Measurements from ENCODE around the gene THADA. TPM values are rescaled to one million over a fixed set of nuclear protein-coding genes. Genes with fewer than 3 reads are reported as not detected.
"Not testable (repeated sequence)": the region's sequence is repeated elsewhere in the genome, so short reads cannot be mapped to it uniquely, and the experiment has no call there.

The THADA gene
- total RNA-seq, 2 donors from 2014 or later: 14.5 to 16.1 TPM

DNA sequence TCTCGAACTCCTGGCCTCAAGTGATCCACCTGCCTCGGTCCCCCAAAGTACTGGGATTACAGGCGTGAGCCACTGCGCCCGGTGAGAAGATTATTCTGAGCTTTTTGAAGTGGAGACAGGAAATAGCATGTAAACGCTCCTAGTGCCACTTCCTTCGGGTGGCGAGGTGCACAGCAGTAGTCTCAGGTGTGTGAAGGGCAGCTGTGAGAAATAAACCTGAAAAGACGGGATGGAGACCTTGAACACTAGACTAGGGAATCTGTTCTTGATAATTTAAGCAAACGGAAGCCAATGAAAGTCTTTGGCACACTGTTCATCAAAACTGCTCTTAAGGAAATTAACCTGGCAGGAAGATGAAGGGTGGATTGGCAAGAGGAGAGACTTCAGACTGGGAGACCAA lies 40.8 kb upstream of the THADA start:
- Histone ChIP-seq H3K9me3 (peaks cover 0 to 9% of the 10 kb centered on the region in 2 donors), H3K4me1 (peaks cover 0 to 7% of the 10 kb centered on the region in 2 donors), H3K4me3 (peak overlapping the region; percentile 93 to 95), H3K36me3 (no peaks in the 10 kb centered on the region), H3K27me3 (no peaks in the 10 kb centered on the region), H3K27ac (peak overlapping the region in 1 of 2 donors; percentile 86)
- no peak for DNase-seq (ENCODE audit: low spot score)
- TF ChIP-seq, protein P1, sequence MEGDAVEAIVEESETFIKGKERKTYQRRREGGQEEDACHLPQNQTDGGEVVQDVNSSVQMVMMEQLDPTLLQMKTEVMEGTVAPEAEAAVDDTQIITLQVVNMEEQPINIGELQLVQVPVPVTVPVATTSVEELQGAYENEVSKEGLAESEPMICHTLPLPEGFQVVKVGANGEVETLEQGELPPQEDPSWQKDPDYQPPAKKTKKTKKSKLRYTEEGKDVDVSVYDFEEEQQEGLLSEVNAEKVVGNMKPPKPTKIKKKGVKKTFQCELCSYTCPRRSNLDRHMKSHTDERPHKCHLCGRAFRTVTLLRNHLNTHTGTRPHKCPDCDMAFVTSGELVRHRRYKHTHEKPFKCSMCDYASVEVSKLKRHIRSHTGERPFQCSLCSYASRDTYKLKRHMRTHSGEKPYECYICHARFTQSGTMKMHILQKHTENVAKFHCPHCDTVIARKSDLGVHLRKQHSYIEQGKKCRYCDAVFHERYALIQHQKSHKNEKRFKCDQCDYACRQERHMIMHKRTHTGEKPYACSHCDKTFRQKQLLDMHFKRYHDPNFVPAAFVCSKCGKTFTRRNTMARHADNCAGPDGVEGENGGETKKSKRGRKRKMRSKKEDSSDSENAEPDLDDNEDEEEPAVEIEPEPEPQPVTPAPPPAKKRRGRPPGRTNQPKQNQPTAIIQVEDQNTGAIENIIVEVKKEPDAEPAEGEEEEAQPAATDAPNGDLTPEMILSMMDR (IDR thresholded peaks at IDR 0.05): no peak

DNA sequence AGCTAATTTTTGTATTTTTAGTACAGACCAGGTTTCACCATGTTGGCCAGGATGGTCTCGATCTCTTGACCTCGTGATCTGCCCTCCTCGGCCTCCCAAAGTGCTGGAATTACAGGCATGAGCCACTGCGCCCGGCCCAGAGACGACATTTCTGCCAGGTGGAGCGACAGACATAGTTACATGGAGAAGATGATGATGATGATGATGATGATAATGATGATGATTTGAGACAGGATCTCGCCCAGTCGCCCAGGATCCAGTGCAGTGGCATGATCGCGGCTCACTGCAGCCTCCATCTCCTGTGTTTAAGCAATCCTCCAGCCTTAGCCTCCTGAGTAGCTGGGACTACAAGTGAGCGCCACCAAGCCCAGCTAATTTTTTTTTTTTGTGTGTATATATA lies 40.3 kb upstream of the THADA start:
- H3K27me3 ChIP-seq; H3K4me1 ChIP-seq; H3K4me3 ChIP-seq; H3K36me3 ChIP-seq; DNase-seq (ENCODE audit: low spot score); H3K9me3 ChIP-seq; H3K27ac ChIP-seq: not testable (repeated sequence)

- Histone ChIP-seq H3K36me3 (no peaks in the 10 kb centered on the region), H3K4me3 (no peak overlapping the region), H3K27ac (peak overlapping the region in 1 of 2 donors; percentile 33), H3K27me3 (no peaks in the 10 kb centered on the region), H3K9me3 (peaks cover 0 to 7% of the 10 kb centered on the region in 2 donors), H3K4me1 (peaks cover 0 to 7% of the 10 kb centered on the region in 2 donors)
- no peak for DNase-seq (ENCODE audit: low spot score)
- TF ChIP-seq, protein P1 (IDR thresholded peaks at IDR 0.05): no peak
Observed at GRCh38 chr2:43634604-43635306, 38.9 kb upstream of the THADA start.

GRCh38 chr2:43631618-43632317 lies 35.9 kb upstream of the THADA start:
- no peaks in the 10 kb centered on the region for H3K27me3 ChIP-seq
- no peaks in the 10 kb centered on the region for H3K36me3 ChIP-seq
- H3K4me1 ChIP-seq: peaks cover 0 to 3% of the 10 kb centered on the region in 2 donors
- TF ChIP-seq, protein P1 (IDR thresholded peaks at IDR 0.05): no peak
- H3K9me3 ChIP-seq: no peaks in the 10 kb centered on the region
- H3K27ac ChIP-seq: no peak overlapping the region
- DNase-seq (ENCODE audit: low spot score): no peak
- H3K4me3 ChIP-seq: no peak overlapping the region

DNA sequence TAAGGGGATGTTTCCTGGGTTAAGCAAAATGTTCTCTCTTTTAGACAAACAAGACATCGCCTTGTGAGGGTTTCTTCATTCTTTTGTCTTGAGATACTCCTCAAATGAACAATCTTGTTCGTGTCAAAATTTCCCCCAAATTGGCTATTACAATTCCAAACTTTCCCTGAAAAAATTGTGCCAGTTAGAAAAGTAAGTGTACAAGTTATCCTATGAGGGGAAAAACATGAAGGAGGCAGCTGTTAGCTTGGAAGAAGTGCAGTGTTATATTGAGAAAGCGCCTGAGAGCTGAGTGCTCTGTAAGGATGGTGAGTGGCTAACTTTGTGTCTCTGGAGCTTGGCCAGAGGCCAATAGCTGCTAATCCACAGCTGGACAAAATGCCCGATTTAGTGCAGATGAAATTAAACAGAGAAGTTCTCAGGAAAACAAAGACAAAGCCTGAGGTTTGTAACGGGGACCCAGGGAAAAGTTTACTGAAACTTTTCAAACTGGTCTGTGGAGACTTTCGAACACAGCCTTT lies 27.2 kb upstream of the THADA start:
- DNase-seq (ENCODE audit: low spot score): peak; percentile 64
- Histone ChIP-seq H3K4me3 (no peak overlapping the region), H3K27ac (peak overlapping the region; percentile 8 to 28), H3K27me3 (no peaks in the 10 kb centered on the region), H3K36me3 (no peaks in the 10 kb centered on the region), H3K9me3 (no peaks in the 10 kb centered on the region), H3K4me1 (no peaks in the 10 kb centered on the region)
- TF ChIP-seq, protein P1 (IDR thresholded peaks at IDR 0.05): no peak

DNA sequence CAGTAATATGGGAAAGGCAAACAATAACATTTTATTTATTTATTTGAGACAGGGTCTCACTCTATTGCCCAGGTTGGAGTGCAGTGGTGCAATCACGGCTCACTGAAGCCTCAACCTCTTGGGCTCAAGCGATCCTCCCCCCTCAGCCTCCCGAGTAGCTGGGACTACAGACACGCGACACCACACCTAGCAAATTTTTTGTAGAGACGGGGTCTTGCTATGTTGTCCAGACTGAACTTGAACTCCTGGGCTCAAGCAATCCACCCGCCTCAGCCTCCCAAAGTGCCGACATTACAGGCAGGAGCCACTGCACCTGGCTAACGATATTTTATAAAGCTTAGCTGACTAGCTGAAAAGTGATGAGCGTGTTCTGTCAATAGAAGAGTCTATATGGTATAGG lies 23.7 kb upstream of the THADA start:
- H3K4me1 ChIP-seq: no peaks in the 10 kb centered on the region
- TF ChIP-seq, protein P1 (IDR thresholded peaks at IDR 0.05): no peak
- no peaks in the 10 kb centered on the region for H3K27me3 ChIP-seq
- no peak overlapping the region for H3K27ac ChIP-seq
- H3K36me3 ChIP-seq: no peaks in the 10 kb centered on the region
- DNase-seq (ENCODE audit: low spot score): no peak
- H3K4me3 ChIP-seq: no peak overlapping the region
- H3K9me3 ChIP-seq: no peaks in the 10 kb centered on the region

All from right atrium auricular region (tissue), 2 donors.